Bronchial epithelial cell (primary cell): ENCODE measurements around the gene LRP1B. TPM values are rescaled to one million over a fixed set of nuclear protein-coding genes. Genes with fewer than 3 reads are reported as not detected.

Experiments used
- DNase-seq: peaks from one replicate; pipeline ENCODE4 v3.0.0-alpha.2; 2010; ENCODE audit warnings: low read depth
- FAIRE-seq: peaks from 2 replicates; lab custom pipeline; 2011; peaks lifted over from hg19 to GRCh38; lab: Jason Lieb, UNC
- H3K27me3 ChIP-seq: 2 replicates; pipeline ENCODE4 v1.5.1; 2011; ENCODE audit warnings: low read length; ENCODE audit not compliant: control insufficient read depth, insufficient read depth
- H3K36me3 ChIP-seq: 2 replicates; pipeline ENCODE4 v1.5.1; 2011; ENCODE audit warnings: low read length; ENCODE audit not compliant: control insufficient read depth, insufficient read depth
- H3K4me3 ChIP-seq: 2 replicates; pipeline ENCODE4 v1.5.1; 2011; ENCODE audit warnings: mild to moderate bottlenecking, low read depth, low read length, control low read depth
- CTCF ChIP-seq: IDR thresholded peaks from 2 replicates; pipeline ENCODE4 v1.5.1; 2011; ENCODE audit warnings: mild to moderate bottlenecking, moderate library complexity, low read length, control low read depth, inconsistent platforms; ENCODE audit not compliant: insufficient read depth, severe bottlenecking
- total RNA-seq: library from RNA; depleted of rRNA; stranded (reverse); fragments of >200 nt; gene quantifications from 2 replicates; pipeline ENCODE4 v1.2.1, GENCODE V29; 2014

The LRP1B gene
- total RNA-seq, 1 donor from 2014 or later = under 0.01 TPM

GRCh38 chr2:140586379-140586778, 1544.4 kb downstream of the LRP1B start:
- peak; percentile 15 for DNase-seq
- H3K36me3 ChIP-seq = no peaks in the 10 kb centered on the region
- FAIRE-seq = no peak
- peak; percentile 47 for TF ChIP-seq CTCF
- no peak overlapping the region for H3K4me3 ChIP-seq
- no peaks in the 10 kb centered on the region for H3K27me3 ChIP-seq

GRCh38 chr2:140585016-140585415, 1545.8 kb downstream of the LRP1B start:
- FAIRE-seq (no peak), DNase-seq (no peak)
- no peak for TF ChIP-seq CTCF
- no peak overlapping the region for H3K4me3 ChIP-seq
- H3K36me3 ChIP-seq = no peaks in the 10 kb centered on the region
- H3K27me3 ChIP-seq = no peaks in the 10 kb centered on the region

- TF ChIP-seq CTCF = no peak
- FAIRE-seq (no peak), DNase-seq (no peak)
- H3K4me3 ChIP-seq = no peak overlapping the region
- no peaks in the 10 kb centered on the region for H3K27me3 ChIP-seq
- H3K36me3 ChIP-seq = no peaks in the 10 kb centered on the region
Measured at GRCh38 chr2:140584471-140584870, 1546.3 kb downstream of the LRP1B start.

- no peak for TF ChIP-seq CTCF
- no peaks in the 10 kb centered on the region for H3K36me3 ChIP-seq
- DNase-seq (no peak), FAIRE-seq (no peak)
- H3K27me3 ChIP-seq = no peaks in the 10 kb centered on the region
- H3K4me3 ChIP-seq = no peak overlapping the region
Measured at GRCh38 chr2:140580532-140581151, 1550.2 kb downstream of the LRP1B start.

GRCh38 chr2:140577453-140577852, 1553.4 kb downstream of the LRP1B start:
- no peak for TF ChIP-seq CTCF
- FAIRE-seq (no peak), DNase-seq (no peak)
- Histone ChIP-seq H3K27me3 (no peaks in the 10 kb centered on the region), H3K36me3 (no peaks in the 10 kb centered on the region), H3K4me3 (no peak overlapping the region)

GRCh38 chr2:140567734-140568133, 1563.1 kb downstream of the LRP1B start:
- H3K36me3 ChIP-seq = no peaks in the 10 kb centered on the region
- H3K4me3 ChIP-seq = no peak overlapping the region
- FAIRE-seq = no peak
- no peaks in the 10 kb centered on the region for H3K27me3 ChIP-seq
- DNase-seq = peak; percentile 10
- no peak for TF ChIP-seq CTCF
